ENCODE data around the gene UCK1.

Gene UCK1

DNA sequence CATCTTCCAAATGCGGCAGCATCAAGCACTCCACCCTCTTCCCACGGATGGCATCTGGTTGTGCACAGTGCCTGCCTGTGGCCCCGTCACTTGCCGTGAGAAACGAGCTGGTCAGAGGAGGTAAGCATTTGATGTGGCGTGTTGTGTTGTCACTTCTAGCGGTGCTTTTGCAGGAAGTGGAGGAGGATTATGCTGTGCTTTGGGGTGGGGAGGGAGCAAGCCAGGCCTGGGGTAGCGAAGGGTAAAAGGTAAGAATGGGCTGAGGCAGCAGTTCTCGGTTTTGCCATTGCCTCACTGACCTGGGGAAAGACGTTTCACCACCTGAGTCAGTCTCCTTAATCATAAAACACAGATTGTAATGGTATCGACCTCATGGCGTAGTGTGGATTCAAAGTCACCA is 30.7 kb downstream of the UCK1 start:
- DNase-seq (ENCODE audit: low read depth) = no peak
- H3K4me3 ChIP-seq (ENCODE audit: low read depth, low read length) = no peak overlapping the region
- TF ChIP-seq, protein P1, sequence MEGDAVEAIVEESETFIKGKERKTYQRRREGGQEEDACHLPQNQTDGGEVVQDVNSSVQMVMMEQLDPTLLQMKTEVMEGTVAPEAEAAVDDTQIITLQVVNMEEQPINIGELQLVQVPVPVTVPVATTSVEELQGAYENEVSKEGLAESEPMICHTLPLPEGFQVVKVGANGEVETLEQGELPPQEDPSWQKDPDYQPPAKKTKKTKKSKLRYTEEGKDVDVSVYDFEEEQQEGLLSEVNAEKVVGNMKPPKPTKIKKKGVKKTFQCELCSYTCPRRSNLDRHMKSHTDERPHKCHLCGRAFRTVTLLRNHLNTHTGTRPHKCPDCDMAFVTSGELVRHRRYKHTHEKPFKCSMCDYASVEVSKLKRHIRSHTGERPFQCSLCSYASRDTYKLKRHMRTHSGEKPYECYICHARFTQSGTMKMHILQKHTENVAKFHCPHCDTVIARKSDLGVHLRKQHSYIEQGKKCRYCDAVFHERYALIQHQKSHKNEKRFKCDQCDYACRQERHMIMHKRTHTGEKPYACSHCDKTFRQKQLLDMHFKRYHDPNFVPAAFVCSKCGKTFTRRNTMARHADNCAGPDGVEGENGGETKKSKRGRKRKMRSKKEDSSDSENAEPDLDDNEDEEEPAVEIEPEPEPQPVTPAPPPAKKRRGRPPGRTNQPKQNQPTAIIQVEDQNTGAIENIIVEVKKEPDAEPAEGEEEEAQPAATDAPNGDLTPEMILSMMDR (IDR thresholded peaks at IDR 0.05; ENCODE audit: control insufficient read depth, extremely low read depth, insufficient read depth) = no peak

DNA sequence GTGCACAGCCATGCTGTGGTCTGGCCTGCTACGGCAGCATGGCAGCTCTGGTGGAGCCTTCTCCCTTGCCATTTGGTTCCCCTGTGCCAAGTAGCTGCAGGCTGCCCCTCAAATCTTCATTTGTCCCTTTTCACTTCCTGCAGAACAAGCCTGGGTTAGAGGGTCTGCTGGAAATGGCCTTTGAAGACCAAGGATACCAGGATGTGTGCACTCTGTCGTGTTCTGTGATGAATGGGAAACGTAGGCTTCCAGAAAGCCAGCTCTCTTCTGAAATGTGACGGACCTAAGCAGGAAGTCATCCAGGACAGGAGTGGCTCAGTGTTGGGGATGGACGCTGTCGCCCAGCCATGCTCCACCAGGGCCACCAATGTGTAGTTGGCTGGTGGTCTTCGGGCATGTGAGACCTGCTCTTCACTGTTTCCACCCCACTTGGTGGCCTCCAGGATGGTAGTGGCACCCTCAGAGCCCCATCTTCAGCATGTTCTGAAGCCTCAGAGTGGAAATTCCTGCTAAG is 31.8 kb downstream of the UCK1 start:
- H3K4me3 ChIP-seq (ENCODE audit: low read depth, low read length) = no peak overlapping the region
- TF ChIP-seq, protein P1 (IDR thresholded peaks at IDR 0.05; ENCODE audit: control insufficient read depth, extremely low read depth, insufficient read depth) = no peak
- no peak for DNase-seq (ENCODE audit: low read depth)

DNA sequence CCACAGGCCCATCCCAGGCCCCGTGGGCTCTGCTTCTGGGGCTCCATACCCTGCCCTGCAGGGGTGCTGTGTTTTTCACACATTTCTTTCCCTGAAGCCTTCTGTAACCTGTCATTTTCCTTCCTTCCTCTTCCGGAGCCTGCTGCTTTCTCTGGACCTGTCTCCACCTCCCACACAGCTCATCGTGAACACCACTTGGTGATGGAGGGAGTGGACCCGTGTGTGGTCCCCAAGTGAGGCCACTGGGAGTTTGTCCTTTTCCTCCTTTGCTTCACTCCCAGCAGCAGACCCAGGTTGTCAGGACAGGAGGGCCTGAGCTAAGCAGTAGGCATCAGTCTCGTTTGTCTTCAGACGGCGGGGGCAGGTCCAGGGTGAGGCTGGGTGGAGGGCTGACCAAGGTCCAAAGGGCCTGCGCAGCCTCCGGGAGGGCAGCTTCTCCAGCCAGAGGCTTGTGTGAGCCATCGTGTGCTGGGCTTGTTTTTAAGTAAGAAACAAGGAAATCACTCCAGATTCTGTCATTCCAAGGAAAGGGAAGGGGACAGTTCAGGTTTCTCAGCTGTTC is 34.1 kb downstream of the UCK1 start:
- TF ChIP-seq, protein P1 (IDR thresholded peaks at IDR 0.05; ENCODE audit: control insufficient read depth, extremely low read depth, insufficient read depth) = no peak
- no peak overlapping the region for H3K4me3 ChIP-seq (ENCODE audit: low read depth, low read length)
- no peak for DNase-seq (ENCODE audit: low read depth)

DNA sequence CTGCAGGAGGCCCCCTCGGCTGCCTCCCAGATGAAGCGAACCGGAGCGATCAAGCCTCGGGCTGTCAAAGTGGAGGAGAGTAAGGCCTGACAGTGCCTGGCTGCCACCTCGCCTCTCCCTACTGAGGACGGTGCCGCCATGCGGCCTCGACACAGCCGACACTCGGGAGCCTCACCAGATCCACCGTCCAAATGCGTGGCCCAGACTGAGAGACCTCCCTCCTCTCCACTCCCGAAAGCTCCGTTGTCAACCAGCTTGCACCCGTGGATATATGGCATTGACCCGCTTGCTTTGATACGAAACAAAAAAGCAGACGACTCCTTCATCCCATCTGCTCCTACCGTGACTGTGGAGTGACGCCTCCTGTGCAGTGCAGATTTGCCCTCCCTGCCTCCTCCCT is 35.3 kb downstream of the UCK1 start:
- no peak for DNase-seq (ENCODE audit: low read depth)
- H3K4me3 ChIP-seq (ENCODE audit: low read depth, low read length) = no peak overlapping the region
- TF ChIP-seq, protein P1 (IDR thresholded peaks at IDR 0.05; ENCODE audit: control insufficient read depth, extremely low read depth, insufficient read depth) = no peak

DNA sequence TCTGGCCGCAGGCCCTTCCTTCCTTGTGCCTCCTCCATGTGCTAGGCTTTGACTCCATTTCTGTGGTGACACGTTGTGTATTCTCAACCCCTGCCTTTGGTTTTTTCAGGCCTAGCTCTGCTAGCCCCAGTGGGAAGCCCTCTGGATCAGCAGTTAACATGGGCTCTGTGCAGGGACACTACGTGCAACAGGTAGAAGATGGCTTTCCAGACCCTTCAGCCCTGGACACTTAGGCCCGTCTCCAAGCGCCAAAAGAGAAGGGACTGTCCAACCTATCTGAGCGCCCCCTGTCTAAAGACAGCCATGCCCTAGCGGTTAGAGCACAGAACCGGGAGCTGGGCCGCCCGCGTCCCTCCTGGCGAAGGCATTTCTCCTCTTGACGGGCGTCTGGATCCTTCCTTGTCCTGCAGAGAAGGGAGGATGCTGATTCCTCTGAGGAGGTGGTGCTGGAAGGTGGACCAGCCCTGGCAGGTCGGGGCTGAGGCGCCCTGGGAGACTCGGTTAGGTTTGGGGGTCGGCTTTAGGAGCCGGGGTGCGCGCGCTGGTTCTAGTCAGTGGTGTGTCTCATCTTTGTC is 36.7 kb downstream of the UCK1 start:
- no peak overlapping the region for H3K4me3 ChIP-seq (ENCODE audit: low read depth, low read length)
- DNase-seq (ENCODE audit: low read depth) = no peak
- TF ChIP-seq, protein P1 (IDR thresholded peaks at IDR 0.05; ENCODE audit: control insufficient read depth, extremely low read depth, insufficient read depth) = no peak

DNA sequence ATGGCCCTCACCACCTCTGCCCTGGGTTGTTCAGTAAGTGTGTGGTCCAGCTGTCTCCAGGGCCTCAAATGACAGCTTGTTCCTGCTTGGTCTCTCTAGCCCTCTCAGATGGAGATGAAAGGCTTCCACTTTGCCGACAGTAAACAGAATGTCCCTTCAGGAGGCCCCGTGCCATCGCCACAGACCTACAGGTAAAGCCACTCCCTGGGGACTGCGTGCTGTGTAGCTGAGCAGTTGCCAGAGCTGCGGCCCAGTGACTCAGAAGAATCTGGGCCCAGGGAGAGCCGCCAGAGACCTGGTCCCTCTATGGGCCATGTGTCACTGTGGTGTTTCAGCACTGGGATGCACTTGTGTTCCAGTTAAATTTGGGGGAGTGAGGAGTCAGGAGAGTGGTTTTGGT is 39.0 kb downstream of the UCK1 start:
- no peak overlapping the region for H3K4me3 ChIP-seq (ENCODE audit: low read depth, low read length)
- no peak for DNase-seq (ENCODE audit: low read depth)
- TF ChIP-seq, protein P1 (IDR thresholded peaks at IDR 0.05; ENCODE audit: control insufficient read depth, extremely low read depth, insufficient read depth) = no peak
